ENCODE data around the gene POSTN.
A peak's percentile ranks its signal among the peaks of the same experiment; 100 is the strongest.

Gene POSTN

GRCh38 chr13:37598597-37598996 lies at the start of gene POSTN:
Gene POSTN, minus strand, starts transcription at chr13:37598768. Its CDS starts 42 bp downstream, at chr13:37598726.
- in situ Hi-C loops (cut with HindIII; ENCODE audit: low sequenced_read_pairs), result no loop called here
- peak within 1 kb of the TSS; percentile 39 for H3K4me3 ChIP-seq (ENCODE audit: low read depth, low read length)
- peak; percentile 55 for DNase-seq (ENCODE audit: low read depth, low spot score)

GRCh38 chr13:37647031-37647650 lies 48.6 kb upstream of the POSTN start:
- TF ChIP-seq CTCF (IDR thresholded peaks at IDR 0.05; ENCODE audit: low read depth, low read length), result no peak
- H3K4me3 ChIP-seq (ENCODE audit: low read depth, low read length), result no peak overlapping the region
- no peak for DNase-seq (ENCODE audit: low read depth, low spot score)
- in situ Hi-C loops (cut with HindIII; ENCODE audit: low sequenced_read_pairs), result no loop called here

More at GRCh38 chr13:37598597-37598996, at the start of gene POSTN:
- no peak for TF ChIP-seq CTCF (IDR thresholded peaks at IDR 0.05; ENCODE audit: low read depth, low read length)

GRCh38 chr13:37646531-37646930 lies 48.0 kb upstream of the POSTN start:
- no peak for DNase-seq (ENCODE audit: low read depth, low spot score)
- TF ChIP-seq CTCF (IDR thresholded peaks at IDR 0.05; ENCODE audit: low read depth, low read length), result no peak
- in situ Hi-C loops (cut with HindIII; ENCODE audit: low sequenced_read_pairs), result no loop called here
- H3K4me3 ChIP-seq (ENCODE audit: low read depth, low read length), result no peak overlapping the region

GRCh38 chr13:37645181-37645740 lies 46.7 kb upstream of the POSTN start:
- no peak overlapping the region for H3K4me3 ChIP-seq (ENCODE audit: low read depth, low read length)
- no peak for TF ChIP-seq CTCF (IDR thresholded peaks at IDR 0.05; ENCODE audit: low read depth, low read length)
- in situ Hi-C loops (cut with HindIII; ENCODE audit: low sequenced_read_pairs), result no loop called here
- no peak for DNase-seq (ENCODE audit: low read depth, low spot score)

GRCh38 chr13:37641391-37641790 lies 42.8 kb upstream of the POSTN start:
- in situ Hi-C loops (cut with HindIII; ENCODE audit: low sequenced_read_pairs), result no loop called here
- DNase-seq (ENCODE audit: low read depth, low spot score), result no peak
- TF ChIP-seq CTCF (IDR thresholded peaks at IDR 0.05; ENCODE audit: low read depth, low read length), result no peak
- no peak overlapping the region for H3K4me3 ChIP-seq (ENCODE audit: low read depth, low read length)

- TF ChIP-seq CTCF (IDR thresholded peaks at IDR 0.05; ENCODE audit: low read depth, low read length), result peak; percentile 68
- no peak overlapping the region for H3K4me3 ChIP-seq (ENCODE audit: low read depth, low read length)
- DNase-seq (ENCODE audit: low read depth, low spot score), result peak; percentile 80
- in situ Hi-C loops (cut with HindIII; ENCODE audit: low sequenced_read_pairs), result no loop called here
Measured at GRCh38 chr13:37640499-37640898, 41.9 kb upstream of the POSTN start.

Measured in astrocyte of the spinal cord (primary cell).